GM12891 (cell line): Measurements from ENCODE around the gene TPR.

Experiments used
- POLR2A ChIP-seq: IDR thresholded peaks from 2 replicates; pipeline ENCODE4 v1.6.1; 2011; ENCODE audit warnings: low read depth, low read length, control low read depth
- TAF1 ChIP-seq: IDR thresholded peaks from 2 replicates; pipeline ENCODE4 v1.6.1; 2011; ENCODE audit warnings: low read depth, low read length, control low read depth

DNA sequence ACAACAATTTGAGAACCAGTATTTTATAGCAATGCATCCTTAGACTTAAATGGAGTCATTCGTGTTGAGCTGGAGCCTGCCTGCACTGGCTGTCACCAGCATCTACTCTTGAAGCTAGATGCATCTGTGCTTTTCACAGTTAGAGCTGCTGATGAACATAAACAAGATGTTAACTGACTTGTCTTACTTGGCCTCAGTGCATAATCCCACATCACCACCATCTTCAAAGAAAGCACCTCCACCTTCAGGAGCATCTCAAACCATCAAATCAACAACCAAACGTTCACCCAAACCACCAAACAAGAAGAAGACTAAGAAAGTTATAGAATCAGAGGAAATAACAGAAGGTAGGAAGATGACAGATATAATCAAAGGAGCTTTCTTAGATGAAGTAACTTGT is 71.1 kb downstream of the TPR start:
- TF ChIP-seq TAF1: no peak
- no peak for TF ChIP-seq POLR2A
